NCI-H2029 (cell line): Measurements from ENCODE around the gene ERBB2.

ENCODE experiments used
- DNase-seq: peaks from one replicate; lab custom pipeline; 2025; lab: John Stamatoyannopoulos, UW

The ERBB2 gene

DNA sequence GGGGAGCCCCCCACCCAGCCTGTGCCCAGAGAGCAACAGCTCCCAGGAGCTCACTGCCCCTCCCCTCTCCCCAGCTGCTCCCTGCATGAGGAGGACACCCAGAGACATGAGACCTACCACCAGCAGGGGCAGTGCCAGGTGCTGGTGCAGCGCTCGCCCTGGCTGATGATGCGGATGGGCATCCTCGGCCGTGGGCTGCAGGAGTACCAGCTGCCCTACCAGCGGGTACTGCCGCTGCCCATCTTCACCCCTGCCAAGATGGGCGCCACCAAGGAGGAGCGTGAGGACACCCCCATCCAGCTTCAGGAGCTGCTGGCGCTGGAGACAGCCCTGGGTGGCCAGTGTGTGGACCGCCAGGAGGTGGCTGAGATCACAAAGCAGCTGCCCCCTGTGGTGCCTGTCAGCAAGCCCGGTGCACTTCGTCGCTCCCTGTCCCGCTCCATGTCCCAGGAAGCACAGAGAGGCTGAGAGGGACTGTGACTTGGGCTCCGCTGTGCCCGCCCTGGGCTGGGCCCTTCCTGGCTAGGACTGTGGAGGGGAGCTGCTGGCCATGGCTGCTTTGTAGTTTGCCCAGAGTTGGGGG lies 34.1 kb upstream of the ERBB2 start:
- DNase-seq: no peak

DNA sequence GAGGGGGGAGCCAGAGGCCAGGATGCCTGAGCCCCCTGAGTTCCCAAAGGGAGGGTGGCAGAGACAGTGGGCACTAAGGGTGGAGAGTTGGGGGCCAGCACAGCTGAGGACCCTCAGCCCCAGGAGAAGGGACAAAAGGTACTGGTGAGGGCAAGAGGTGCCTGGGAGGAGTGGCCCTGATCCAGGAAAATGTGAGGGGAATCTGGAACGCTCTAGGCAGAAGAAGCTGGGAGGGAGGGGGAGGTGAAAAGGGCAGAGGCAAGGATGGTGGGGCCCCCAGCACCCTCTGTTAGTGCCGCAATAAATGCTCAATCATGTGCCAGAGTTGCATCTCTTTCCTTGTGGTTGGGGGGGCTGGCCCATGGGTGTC lies 33.6 kb upstream of the ERBB2 start:
- DNase-seq: no peak

DNA sequence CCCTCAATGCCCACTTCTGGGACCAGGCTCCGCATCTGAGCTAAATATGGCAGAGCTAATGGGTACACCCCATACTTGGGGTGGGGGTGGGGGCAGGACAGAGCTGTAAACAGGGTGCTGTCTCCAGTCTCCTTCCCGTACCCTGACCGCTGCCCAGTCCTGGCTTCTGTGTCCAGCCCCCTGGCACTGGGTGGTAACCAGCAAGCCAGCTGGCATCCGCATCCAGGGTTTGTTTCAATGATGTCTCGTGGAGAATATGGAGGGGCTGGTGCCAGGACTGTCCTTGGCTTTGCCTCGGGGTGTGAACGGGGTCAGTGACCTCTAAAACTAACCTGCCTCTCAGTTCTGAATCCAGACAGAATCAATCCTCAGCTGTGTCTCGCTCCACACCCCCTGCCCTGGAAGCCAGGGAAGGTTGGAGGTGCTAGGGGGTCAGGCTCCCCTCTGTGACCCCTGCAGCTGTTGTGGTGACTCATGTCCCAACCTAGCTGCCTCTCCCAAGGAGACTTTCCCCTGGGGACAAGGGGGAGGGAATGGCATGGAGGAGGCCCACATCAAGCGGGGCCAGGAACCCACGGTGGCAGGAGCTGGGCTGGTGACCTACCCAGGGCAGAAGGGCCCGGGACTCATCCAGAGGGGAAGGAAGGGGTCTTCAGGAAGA lies 33.1 kb upstream of the ERBB2 start:
- DNase-seq: no peak

DNA sequence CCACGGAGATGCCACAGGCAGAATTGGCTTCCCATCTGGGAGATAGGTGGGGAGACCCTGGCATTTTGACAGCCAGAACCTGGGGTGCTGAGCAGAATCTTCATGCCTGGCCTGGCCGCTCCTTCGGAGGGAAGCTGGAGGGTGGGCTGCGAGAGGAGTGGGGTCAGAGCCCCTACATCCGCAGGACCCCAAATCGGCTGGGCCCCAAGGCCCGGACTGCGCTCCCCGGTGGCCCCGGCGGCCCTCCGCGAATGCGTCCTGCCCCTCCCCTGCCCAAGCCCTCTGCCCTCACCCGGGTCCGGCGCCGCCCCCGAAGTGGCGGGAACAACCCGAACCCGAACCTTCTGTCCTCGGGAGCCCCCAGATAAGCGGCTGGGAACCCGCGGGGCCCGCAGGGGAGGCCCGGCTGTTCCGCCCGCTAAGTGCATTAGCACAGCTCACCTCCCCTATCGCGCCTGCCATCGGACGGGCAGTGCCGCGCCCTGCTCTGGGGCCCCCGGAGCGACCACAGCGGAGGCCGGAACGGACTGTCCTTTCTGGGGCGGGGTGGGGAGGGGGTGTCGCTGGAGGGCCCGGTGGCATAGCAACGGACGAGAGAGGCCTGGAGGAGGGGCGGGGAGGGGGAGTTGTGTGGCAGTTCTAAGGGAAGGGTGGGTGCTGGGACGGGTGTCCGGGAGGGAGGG lies 32.5 kb upstream of the ERBB2 start:
- no peak for DNase-seq

DNA sequence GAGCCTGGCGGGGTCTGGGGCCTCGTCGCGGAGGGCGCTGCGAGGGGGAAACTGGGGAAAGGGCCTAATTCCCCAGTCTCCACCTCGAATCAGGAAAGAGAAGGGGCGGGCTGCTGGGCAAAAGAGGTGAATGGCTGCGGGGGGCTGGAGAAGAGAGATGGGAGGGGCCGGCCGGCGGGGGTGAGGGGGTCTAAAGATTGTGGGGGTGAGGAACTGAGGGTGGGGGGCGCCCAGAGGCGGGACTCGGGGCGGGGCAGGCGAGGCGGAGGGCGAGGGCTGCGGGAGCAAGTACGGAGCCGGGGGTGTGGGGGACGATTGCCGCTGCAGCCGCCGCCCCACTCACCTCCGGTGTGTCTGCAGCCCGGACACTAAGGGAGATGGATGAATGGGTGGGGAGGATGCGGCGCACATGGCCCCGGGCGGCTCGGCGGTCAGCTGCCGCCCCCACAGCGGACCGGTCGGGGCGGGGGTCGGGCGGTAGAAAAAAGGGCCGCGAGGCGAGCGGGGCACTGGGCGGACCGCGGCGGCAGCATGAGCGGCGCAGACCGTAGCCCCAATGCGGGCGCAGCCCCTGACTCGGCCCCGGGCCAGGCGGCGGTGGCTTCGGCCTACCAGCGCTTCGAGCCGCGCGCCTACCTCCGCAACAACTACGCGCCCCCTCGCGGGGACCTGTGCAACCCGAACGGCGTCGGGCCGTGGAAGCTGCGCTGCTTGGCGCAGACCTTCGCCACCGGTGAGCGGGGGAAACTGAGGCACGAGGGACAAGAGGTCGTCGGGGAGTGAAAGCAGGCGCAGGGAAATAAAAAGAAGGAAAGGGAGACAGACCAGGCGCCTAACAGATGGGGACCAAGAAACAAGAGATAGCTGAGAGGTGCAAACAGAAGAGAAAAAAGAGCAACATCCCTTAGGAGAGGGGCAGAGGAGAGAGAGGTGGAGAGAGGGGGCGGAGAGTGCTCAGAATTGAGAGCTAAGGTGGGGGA lies 31.6 kb upstream of the ERBB2 start, which contains the start of gene PNMT:
PNMT (plus strand) TSS at position 509 of the 980 bp plus-strand sequence; CDS start at position 532, 23 bp downstream.
- DNase-seq: peak; percentile 37

DNA sequence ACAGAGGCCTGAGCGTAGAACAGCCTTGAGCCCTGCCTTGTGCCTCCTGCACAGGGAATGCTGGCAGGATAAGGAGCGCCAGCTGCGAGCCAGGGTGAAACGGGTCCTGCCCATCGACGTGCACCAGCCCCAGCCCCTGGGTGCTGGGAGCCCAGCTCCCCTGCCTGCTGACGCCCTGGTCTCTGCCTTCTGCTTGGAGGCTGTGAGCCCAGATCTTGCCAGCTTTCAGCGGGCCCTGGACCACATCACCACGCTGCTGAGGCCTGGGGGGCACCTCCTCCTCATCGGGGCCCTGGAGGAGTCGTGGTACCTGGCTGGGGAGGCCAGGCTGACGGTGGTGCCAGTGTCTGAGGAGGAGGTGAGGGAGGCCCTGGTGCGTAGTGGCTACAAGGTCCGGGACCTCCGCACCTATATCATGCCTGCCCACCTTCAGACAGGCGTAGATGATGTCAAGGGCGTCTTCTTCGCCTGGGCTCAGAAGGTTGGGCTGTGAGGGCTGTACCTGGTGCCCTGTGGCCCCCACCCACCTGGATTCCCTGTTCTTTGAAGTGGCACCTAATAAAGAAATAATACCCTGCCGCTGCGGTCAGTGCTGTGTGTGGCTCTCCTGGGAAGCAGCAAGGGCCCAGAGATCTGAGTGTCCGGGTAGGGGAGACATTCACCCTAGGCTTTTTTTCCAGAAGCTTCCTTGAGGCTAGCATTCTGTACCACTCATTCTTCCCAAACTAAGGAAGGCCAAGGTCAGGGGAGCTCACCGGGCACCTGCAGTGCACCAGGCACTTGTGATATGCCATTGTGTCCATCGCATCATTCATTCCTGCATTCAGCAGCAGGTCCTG lies 29.7 kb upstream of the ERBB2 start:
- DNase-seq: no peak

DNA sequence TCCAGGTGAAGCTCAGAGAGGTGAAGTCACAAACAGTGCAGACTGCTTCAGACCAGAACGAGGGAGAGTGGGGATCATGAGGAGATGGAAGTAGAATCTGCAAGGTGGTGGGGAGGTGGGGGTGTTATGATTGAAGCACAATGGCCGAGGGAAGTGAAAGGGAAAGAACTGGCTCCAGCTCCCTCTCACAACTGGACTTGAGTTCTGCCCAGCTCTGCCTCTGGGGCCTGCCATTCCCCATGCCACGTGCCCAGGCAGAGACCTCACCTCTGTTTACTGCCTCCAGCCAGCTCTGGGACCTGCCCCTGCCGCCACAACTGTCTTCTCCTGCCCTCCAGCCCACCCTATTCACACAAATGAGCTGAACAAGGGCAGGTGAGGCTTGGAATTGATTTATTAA lies 29.1 kb upstream of the ERBB2 start:
- DNase-seq: no peak

DNA sequence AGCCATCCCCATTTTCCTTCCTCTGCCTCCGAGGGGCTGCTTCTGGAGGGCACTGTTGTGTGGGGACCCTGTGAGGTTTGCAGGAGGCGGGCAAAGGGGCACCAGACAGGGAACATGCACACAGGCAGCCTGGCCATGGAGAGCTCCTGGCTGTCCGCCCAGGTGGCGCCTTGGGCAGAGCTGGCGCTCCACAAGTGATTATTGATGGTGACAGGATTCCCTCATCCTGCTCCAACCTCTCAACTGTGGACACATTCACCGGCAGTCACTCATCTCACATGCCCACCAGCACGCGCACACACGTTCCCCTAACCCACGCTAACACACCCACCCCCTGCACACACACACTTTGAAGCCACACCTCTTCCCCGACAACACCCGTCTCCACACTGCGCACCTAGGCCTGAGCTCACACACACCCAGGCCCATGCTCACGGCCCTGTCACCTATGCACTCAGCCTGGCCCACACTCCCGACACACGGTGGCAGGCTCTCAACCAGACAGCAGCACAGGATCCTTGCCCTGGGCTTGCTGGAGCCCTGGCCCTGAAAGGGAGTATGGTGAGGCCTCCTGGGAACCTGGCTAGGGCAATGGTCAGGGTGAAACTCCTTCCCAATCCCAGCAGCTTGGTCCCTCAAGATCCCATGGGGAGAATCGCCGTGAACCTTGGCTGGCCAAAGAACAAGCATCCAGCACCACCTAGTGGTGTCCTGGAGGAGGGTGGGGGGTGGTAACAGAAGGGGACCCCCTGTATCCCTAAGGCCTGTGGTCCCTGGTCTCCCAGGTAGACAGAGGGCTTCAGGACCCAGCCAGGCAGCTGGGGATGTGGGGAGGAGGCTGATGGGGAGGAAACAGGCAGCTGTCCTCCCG lies 28.0 kb upstream of the ERBB2 start:
- DNase-seq: no peak

DNA sequence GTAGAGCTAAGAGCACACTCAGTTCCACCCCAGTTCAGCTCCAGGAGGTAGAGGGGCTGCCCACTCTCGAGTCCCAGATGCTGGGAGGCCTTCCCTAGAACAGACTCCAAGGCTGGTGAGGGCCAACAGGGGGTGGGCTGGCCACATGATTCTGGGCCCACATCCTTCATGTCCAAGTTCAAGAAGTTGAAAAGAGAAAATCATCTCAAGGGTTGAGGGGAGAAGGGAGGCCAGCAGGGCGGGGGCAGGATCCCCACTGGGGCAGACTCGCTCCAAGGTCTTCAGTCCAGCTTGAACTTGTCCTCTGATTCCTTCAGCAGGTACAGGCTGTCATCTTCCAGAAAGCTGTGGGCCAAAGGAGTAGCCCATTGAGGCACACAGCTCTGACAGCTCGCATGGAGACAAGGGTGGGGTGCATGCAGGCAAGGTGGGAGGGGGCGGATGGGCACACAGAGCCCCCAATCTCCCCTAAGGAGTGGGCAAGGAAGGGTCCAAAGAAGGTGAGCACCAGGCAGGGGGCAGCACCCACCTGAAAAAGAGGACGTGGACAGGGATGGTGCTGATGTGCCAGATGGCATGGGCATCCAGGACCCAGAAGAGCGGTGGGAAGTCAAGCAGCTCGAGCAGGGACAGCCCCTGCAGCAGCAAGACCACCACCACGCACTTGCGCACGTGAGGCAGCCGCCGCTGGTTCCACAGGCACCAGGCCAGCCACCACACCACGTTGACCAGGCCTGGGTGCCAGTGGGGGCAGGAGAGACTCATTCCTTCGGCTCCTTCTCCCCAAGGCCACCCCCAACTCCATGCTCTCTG lies 27.1 kb upstream of the ERBB2 start:
- no peak for DNase-seq

DNA sequence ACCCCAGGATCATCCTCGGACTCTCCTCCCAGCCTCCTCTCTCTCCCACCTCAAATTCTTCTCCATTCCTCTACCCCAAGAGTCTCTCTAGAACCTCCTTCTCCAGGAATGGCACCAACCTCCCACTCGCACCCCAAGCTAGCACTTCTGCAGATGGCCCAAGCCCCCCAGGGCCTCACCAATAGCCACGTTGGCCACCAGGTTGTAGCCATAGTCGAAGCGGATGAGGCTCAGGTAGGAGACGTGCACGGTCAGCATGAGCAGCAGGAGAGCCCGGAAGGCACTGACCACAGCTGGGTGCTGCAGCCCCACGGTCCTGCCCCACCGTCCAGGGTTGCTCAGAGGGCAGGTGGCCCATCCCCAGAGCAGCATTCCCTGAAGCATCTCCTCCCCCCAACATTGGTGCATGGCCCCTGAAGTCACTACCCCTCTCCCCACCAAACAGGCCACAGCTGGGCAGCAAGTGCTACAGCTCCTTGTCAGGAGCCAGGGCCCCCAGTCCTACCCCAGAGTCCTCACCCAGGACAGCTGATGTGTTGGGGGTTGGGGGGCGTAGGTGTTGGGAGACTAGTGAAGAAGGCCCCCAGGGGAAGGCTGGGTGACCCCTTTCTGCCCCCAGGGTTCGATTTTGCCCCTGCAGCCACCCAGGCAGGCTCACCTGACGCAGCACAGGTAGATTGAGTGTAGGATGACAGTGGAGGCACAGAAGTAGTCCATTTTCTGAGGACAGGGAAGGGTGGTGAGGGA lies 26.4 kb upstream of the ERBB2 start:
- no peak for DNase-seq

DNA sequence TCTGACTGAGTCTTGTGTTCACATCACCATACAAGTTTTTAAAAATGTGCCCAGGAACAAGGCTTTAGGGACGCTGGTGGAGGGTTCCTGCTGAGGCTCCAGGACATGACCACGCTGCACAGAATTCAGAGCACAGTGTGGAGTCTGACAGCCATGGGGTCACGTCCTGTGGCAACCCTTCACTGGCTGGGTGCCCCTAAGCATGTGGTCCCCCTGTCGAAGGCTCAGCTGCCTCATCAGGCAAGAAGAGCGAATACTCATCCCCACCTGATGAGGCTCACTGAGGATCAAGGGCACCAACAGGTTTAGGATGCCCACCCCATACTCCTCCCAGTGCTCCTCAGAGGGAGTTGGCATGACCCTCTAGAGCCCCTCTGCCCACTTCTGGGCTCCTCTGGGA lies 25.7 kb upstream of the ERBB2 start:
- DNase-seq: no peak

DNA sequence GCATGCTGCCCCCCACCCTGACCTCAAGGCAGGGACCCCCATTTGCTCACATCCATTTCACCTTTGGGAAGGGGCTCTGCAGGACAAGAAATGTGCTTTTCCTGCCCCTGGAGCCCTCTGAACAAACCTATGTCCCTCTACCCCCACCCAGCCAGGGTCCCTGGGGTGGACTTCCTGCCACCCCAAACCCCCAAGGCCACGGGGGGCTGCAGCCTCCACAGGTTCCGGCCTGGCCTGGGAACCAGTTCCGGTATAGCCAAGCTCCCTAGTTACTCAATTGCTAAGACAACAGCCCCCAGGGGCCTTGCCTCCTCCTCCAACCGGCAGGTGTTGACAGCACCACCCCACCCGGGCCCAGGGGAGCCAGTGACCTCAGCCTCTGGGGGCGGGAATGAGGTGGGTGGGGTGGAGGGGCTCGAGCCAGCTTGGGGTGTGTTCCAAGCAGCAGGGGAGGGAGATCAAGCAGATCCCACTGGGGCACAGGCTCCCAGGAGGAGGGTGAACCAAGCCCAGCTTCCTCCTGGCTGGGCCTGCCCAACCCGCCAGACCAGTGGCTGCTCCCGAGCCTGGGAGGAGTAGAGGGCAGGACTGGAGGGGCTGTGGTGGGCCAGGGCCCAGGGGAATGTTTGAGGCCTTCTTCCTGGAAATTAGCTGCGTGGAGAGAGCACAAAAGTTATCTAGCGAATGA lies 25.0 kb upstream of the ERBB2 start:
- DNase-seq: no peak

DNA sequence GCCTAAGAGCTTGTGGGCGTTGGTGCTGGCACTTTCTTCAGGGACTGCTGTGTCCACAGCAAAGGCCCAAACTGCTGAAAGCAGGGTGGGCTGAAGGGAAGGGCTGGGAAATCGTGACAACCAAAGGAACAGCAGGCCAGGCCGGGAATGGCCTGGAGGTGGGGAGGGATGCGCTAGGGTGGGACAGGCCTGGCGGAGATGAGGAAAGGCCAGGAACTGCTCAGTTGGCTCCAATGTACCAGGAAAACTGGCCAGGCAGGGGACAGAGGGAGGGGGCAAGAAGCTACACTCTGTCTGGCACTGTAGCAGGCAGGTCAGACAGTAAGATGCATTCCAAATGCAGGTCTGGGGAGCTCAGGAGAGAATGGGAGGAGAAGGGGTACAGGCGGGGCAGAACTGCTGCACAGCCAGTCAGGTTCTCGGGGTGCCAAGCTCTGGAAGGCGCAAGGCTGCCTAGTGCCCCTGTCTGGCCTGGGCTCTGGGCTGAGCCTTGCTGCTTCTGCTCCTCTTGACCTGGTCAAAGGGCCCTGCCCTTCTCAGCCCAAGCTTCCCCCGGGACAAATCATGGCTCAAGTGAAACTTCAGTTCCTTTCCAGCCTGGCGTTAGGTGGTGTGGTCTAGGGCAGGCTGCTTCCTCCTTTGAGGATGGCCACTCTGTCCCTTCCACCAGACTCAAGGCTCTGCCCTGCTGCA lies 24.3 kb upstream of the ERBB2 start:
- no peak for DNase-seq

DNA sequence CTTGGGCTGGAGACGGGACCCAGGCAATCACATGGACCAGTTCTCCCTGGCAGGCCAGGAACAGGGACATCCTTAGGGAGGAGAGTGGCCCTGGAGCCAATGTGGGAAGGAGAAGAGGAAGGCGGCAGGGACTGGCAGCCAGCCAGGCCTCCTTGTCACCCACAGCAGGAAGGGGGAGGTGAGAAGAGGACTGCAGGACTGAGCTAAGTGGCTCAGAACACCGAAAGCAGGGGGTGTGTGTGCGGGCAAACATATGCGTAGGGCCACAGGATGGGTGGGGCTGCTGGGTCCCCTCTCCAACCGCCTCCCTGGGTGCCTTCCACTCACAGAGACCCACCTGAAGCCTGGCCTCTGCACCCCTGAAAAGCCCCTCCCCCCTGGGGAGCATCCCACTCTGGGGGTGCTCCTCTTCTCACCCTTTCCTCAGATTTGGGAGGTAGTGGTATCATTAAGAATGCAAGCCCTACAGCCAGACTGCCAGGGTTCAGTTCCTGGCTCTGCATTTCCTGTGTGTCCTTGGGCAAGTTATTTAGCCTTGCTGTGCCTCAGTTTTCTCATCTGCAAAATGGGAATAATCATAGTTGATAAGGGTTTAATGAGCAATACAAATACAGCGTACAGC lies 23.6 kb upstream of the ERBB2 start:
- peak; percentile 88 for DNase-seq

DNA sequence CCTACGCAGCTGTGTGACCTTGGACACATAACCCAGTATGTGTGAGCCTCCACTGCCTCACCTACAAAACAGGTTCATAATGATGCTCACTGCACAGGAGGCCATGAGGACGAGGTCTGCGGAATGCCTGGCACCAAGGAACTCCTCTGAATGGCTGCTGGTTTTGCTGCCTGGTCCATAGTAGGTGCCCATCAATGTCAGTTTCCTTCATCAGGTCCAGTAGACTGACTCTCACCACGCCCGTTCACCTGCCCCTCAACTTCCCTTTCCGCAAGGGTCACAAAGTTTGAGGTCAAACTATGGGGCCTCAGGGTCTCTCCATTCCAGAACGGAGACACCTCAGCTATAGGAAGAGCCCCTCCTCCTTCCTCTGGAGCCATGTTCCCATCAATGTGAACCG lies 22.8 kb upstream of the ERBB2 start:
- DNase-seq: no peak

DNA sequence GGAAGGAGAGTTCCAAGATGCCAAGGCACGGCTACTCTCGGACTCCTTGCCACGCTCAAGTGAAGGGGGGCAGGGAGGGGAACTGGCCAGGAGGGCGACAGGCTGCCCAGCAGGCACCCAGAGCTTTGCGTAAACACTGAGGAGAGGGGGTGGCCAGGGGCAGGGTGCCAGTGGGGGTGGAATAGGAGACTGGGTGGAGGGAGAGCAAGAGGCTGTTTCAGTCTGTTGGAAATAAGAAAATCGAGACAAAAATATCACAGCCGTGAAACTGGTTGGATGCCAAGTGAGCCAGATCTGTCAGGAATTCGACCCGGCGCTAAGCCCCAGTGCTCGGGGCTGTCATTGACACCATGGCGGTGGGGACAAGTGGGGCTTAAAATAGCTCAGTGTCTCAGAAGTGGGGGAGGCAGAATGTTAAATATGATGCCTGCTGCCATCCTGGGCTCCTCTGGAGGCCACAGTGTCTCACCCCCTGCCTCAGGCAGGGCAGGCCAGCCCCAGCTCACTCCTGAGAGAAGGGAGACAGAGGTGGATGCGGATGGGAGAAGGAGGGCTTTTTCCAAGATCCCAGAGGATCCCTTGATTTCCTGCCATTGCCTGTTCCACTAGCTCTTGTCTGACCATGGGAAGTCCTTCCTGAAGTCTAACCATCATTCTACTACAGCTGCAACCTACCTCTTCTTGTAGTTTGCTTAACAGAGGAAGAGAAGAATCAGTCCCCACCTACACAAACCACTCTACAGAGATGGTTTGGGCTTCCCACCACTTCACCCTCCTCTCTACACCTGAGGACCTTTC lies 22.1 kb upstream of the ERBB2 start:
- DNase-seq: peak; percentile 49
